SK-N-SH treated with all-trans-retinoic acid at 6 μM for 48 hours (cell line): Measurements from ENCODE around the gene RABGGTB.
A peak's percentile ranks its signal among the peaks of the same experiment; 100 is the strongest.

Experiments
- ATAC-seq: fragments of 200-7000 bp; cut with Tn5 transposase; 3 replicates; pipeline ENCODE4 v1.9.1; 2020; ENCODE audit warnings: mild to moderate bottlenecking, moderate library complexity
- ARNTL ChIP-seq: fragments of 450-650 bp; formaldehyde crosslinking; IDR thresholded peaks from 2 replicates; pipeline ENCODE4 v1.5.0; 2020; ENCODE audit warnings: low read depth, mild to moderate bottlenecking, moderate library complexity, borderline replicate concordance
- BACH2 ChIP-seq: fragments of 250-450 bp; sonication (Bioruptor Pico); IDR thresholded peaks from 2 replicates; pipeline ENCODE4 v1.9.0; 2021; ENCODE audit warnings: mild to moderate bottlenecking, borderline replicate concordance
- CREB5 ChIP-seq: fragments of 250-450 bp; sonication (Bioruptor Pico); IDR thresholded peaks from 2 replicates; pipeline ENCODE4 v1.5.1; 2020; ENCODE audit warnings: low read depth, mild to moderate bottlenecking, moderate library complexity
- CSDC2 ChIP-seq: fragments of 250-450 bp; sonication (Bioruptor Pico); IDR thresholded peaks from 2 replicates; pipeline ENCODE4 v1.5.0; 2020; ENCODE audit warnings: mild to moderate bottlenecking, moderate library complexity
- CSRNP3 ChIP-seq: fragments of 250-450 bp; sonication (Bioruptor Pico); IDR thresholded peaks from 2 replicates; pipeline ENCODE4 v1.5.1; 2021; ENCODE audit warnings: mild to moderate bottlenecking, moderate library complexity
- ESRRG ChIP-seq: fragments of 250-450 bp; sonication (Bioruptor Pico); IDR thresholded peaks from 2 replicates; pipeline ENCODE4 v1.6.1; 2021; ENCODE audit warnings: mild to moderate bottlenecking
- GLIS3 ChIP-seq: fragments of 250-450 bp; sonication (Bioruptor Pico); IDR thresholded peaks from 2 replicates; pipeline ENCODE4 v1.5.0; 2020; ENCODE audit warnings: mild to moderate bottlenecking, moderate library complexity
- ISL1 ChIP-seq: fragments of 250-450 bp; sonication (Bioruptor Pico); IDR thresholded peaks from 2 replicates; pipeline ENCODE4 v2.1.2; 2022; ENCODE audit warnings: mild to moderate bottlenecking, moderate library complexity
- OSR1 ChIP-seq: fragments of 250-450 bp; sonication (Bioruptor Pico); IDR thresholded peaks from 2 replicates; pipeline ENCODE4 v1.8.0; 2022; ENCODE audit warnings: moderate library complexity, mild to moderate bottlenecking, inconsistent platforms
- PATZ1 ChIP-seq: fragments of 250-450 bp; sonication (Bioruptor Pico); IDR thresholded peaks from 2 replicates; pipeline ENCODE4 v1.8.0; 2020; ENCODE audit warnings: mild to moderate bottlenecking, moderate library complexity, borderline replicate concordance
- POU6F1 ChIP-seq: fragments of 250-450 bp; sonication (Bioruptor Pico); IDR thresholded peaks from 2 replicates; pipeline ENCODE4 v1.8.0; 2021; ENCODE audit warnings: low read depth, mild to moderate bottlenecking, moderate library complexity, borderline replicate concordance
- PPARA ChIP-seq: fragments of 250-450 bp; sonication (Bioruptor Pico); IDR thresholded peaks from 2 replicates; pipeline ENCODE4 v1.5.0; 2020; ENCODE audit warnings: mild to moderate bottlenecking, borderline replicate concordance
- RARB ChIP-seq: fragments of 250-450 bp; sonication (Bioruptor Pico); IDR thresholded peaks from 2 replicates; pipeline ENCODE4 v1.8.0; 2021; ENCODE audit warnings: mild to moderate bottlenecking, moderate library complexity
- SNAI2 ChIP-seq: fragments of 250-450 bp; sonication (Bioruptor Pico); IDR thresholded peaks from 2 replicates; pipeline ENCODE4 v1.5.0; 2020; ENCODE audit warnings: mild to moderate bottlenecking, moderate library complexity
- TCF4 ChIP-seq: fragments of 250-450 bp; sonication (Bioruptor Pico); IDR thresholded peaks from 2 replicates; pipeline ENCODE4 v1.8.0; 2021; ENCODE audit warnings: mild to moderate bottlenecking, moderate library complexity, borderline replicate concordance
- TOX ChIP-seq: fragments of 250-450 bp; sonication (Bioruptor Pico); IDR thresholded peaks from 2 replicates; pipeline ENCODE4 v1.8.0; 2021; ENCODE audit warnings: mild to moderate bottlenecking, moderate library complexity, borderline replicate concordance
- TSHZ2 ChIP-seq: fragments of 250-450 bp; sonication (Bioruptor Pico); IDR thresholded peaks from 2 replicates; pipeline ENCODE4 v1.5.0; 2020; ENCODE audit warnings: mild to moderate bottlenecking, moderate library complexity
- ZC3H10 ChIP-seq: fragments of 250-450 bp; sonication (Bioruptor Pico); IDR thresholded peaks from 2 replicates; pipeline ENCODE4 v1.5.1; 2021; ENCODE audit warnings: mild to moderate bottlenecking, moderate library complexity
- ZFP30 ChIP-seq: fragments of 450-650 bp; formaldehyde crosslinking; IDR thresholded peaks from 2 replicates; pipeline ENCODE4 v1.5.0; 2022; ENCODE audit warnings: mild to moderate bottlenecking, moderate library complexity
- ZNF565 ChIP-seq: fragments of 450-650 bp; formaldehyde crosslinking; conservative IDR thresholded peaks from 2 replicates; pipeline ENCODE4 v1.5.0; 2020; ENCODE audit warnings: low read depth, mild to moderate bottlenecking, moderate library complexity
- ZNF70 ChIP-seq: fragments of 450-650 bp; formaldehyde crosslinking; IDR thresholded peaks from 2 replicates; pipeline ENCODE4 v1.5.0; 2020; ENCODE audit warnings: mild to moderate bottlenecking, moderate library complexity
- ZNF8 ChIP-seq: fragments of 450-650 bp; formaldehyde crosslinking; IDR thresholded peaks from 2 replicates; pipeline ENCODE4 v1.5.0; 2020; ENCODE audit warnings: mild to moderate bottlenecking, moderate library complexity

Gene RABGGTB

GRCh38 chr1:75765697-75766355 is 20.2 kb upstream of the RABGGTB start:
- ATAC-seq, result peak; percentile 97
- TF ChIP-seq ISL1 (CRISPR knock-in tag), result peak; percentile 56
- TF ChIP-seq OSR1 (CRISPR knock-in tag), result no peak
- TF ChIP-seq PATZ1 (CRISPR knock-in tag), result no peak
- TF ChIP-seq ZC3H10 (CRISPR knock-in tag), result no peak
- TF ChIP-seq ARNTL (CRISPR knock-in tag), result no peak

- TF ChIP-seq CSDC2 (CRISPR knock-in tag), result no peak
- TF ChIP-seq ZNF8 (CRISPR knock-in tag), result no peak
- TF ChIP-seq ESRRG (CRISPR knock-in tag), result no peak
- TF ChIP-seq ZNF70 (CRISPR knock-in tag), result no peak
- TF ChIP-seq ARNTL (CRISPR knock-in tag), result no peak
- TF ChIP-seq ZC3H10 (CRISPR knock-in tag), result no peak
- no peak for TF ChIP-seq TCF4 (CRISPR knock-in tag)
- TF ChIP-seq CREB5 (CRISPR knock-in tag), result no peak
- TF ChIP-seq SNAI2 (CRISPR knock-in tag), result no peak
- TF ChIP-seq BACH2, result no peak
- no peak for TF ChIP-seq POU6F1
- TF ChIP-seq PATZ1 (CRISPR knock-in tag), result no peak
- no peak for TF ChIP-seq TOX (CRISPR knock-in tag)
- no peak for TF ChIP-seq PPARA
- no peak for TF ChIP-seq ZNF565 (CRISPR knock-in tag)
- TF ChIP-seq GLIS3 (CRISPR knock-in tag), result no peak
- no peak for TF ChIP-seq ISL1 (CRISPR knock-in tag)
- TF ChIP-seq, all 23 proteins: peak for 0
- ATAC-seq, result peak; percentile 18; the same call in 2 of the 3 replicates
Measured at GRCh38 chr1:75768016-75768415, 18.0 kb upstream of the RABGGTB start.

GRCh38 chr1:75770761-75771160 is 15.3 kb upstream of the RABGGTB start:
- no peak for ATAC-seq
- TF ChIP-seq PPARA, result no peak
- no peak for TF ChIP-seq POU6F1
- no peak for TF ChIP-seq OSR1 (CRISPR knock-in tag)
- no peak for TF ChIP-seq GLIS3 (CRISPR knock-in tag)
- no peak for TF ChIP-seq RARB (CRISPR knock-in tag)
- no peak for TF ChIP-seq SNAI2 (CRISPR knock-in tag)
- TF ChIP-seq ZNF565 (CRISPR knock-in tag), result no peak
- no peak for TF ChIP-seq PATZ1 (CRISPR knock-in tag)
- no peak for TF ChIP-seq ZC3H10 (CRISPR knock-in tag)
- no peak for TF ChIP-seq CSRNP3 (CRISPR knock-in tag)
- TF ChIP-seq CSDC2 (CRISPR knock-in tag), result no peak
- no peak for TF ChIP-seq TSHZ2 (CRISPR knock-in tag)
- no peak for TF ChIP-seq ZFP30
